ENCODE measurements around the gene TSPAN5.

GRCh38 chr4:98434816-98435215, 223.6 kb downstream of the TSPAN5 start:
- TF ChIP-seq POLR2A (IDR thresholded peaks at IDR 0.05; ENCODE audit: low read length): no peak
- TF ChIP-seq GATA1 (IDR thresholded peaks at IDR 0.05; ENCODE audit: low read depth, low read length): no peak
